GM12865 (cell line): ENCODE data around the gene THAP7.
"Not testable (repeated sequence)": the region's sequence is repeated elsewhere in the genome, so short reads cannot be mapped to it uniquely, and the experiment has no call there.

Source experiments
- DNase-seq: peaks from one replicate; pipeline ENCODE4 v3.0.0; 2010; ENCODE audit warnings: low read depth
- H3K4me3 ChIP-seq: 2 replicates; pipeline ENCODE4 v1.5.1; 2011; ENCODE audit warnings: mild to moderate bottlenecking, low read depth, low read length, control low read depth
- CTCF ChIP-seq: IDR thresholded peaks from 2 replicates; pipeline ENCODE4 v1.5.1; 2011; ENCODE audit warnings: low read length, control low read depth, low read depth, inconsistent platforms; ENCODE audit not compliant: insufficient read depth; ENCODE audit errors: missing control alignments

Gene THAP7

GRCh38 chr22:21044931-21045584 is 43.1 kb upstream of the THAP7 start:
- no peak for DNase-seq
- no peak overlapping the region for H3K4me3 ChIP-seq
- no peak for TF ChIP-seq CTCF

- H3K4me3 ChIP-seq = no peak overlapping the region
- TF ChIP-seq CTCF = no peak
- DNase-seq = no peak
Observed at GRCh38 chr22:21043860-21044535, 42.1 kb upstream of the THAP7 start.

GRCh38 chr22:21042978-21043859 is 41.3 kb upstream of the THAP7 start:
- no peak overlapping the region for H3K4me3 ChIP-seq
- TF ChIP-seq CTCF = no peak
- DNase-seq = no peak

- no peak for DNase-seq
- H3K4me3 ChIP-seq = no peak overlapping the region
- TF ChIP-seq CTCF = no peak
Observed at GRCh38 chr22:21041937-21042336, 40.0 kb upstream of the THAP7 start.

GRCh38 chr22:21039158-21039557 is 37.2 kb upstream of the THAP7 start:
- not testable (repeated sequence) for DNase-seq, H3K4me3 ChIP-seq

- TF ChIP-seq CTCF = no peak
- DNase-seq = no peak
- no peak overlapping the region for H3K4me3 ChIP-seq
Observed at GRCh38 chr22:21038405-21038804, 36.5 kb upstream of the THAP7 start.

GRCh38 chr22:21034989-21035388 is 33.1 kb upstream of the THAP7 start:
- DNase-seq = no peak
- H3K4me3 ChIP-seq = no peak overlapping the region
- no peak for TF ChIP-seq CTCF
